Liver (tissue), 9 donors: ENCODE data around the gene METTL5. TPM values are rescaled to one million over a fixed set of nuclear protein-coding genes. Genes with fewer than 3 reads are reported as not detected.

Experiments used
- DNase-seq: peaks from one replicate; pipeline ENCODE4 v3.0.0-alpha.2; 2017; ENCODE audit warnings: low spot score
- H3K27ac ChIP-seq, 2 donors: one replicate each; pipeline ENCODE4 v1.7.0; 2013; ENCODE audit warnings: inconsistent platforms in 2 of 2, low read length in 2 of 2, control low read depth in 1 of 2, low read depth in 1 of 2, mild to moderate bottlenecking in 1 of 2
- H3K27me3 ChIP-seq, 4 donors: one replicate each; pipeline versions ENCODE4 v1.6.1 to v1.7.0; 2013; ENCODE audit warnings: low read length in 3 of 4, inconsistent platforms in 1 of 4, mild to moderate bottlenecking in 1 of 4, moderate library complexity in 1 of 4; ENCODE audit not compliant: control insufficient read depth in 4 of 4, insufficient read depth in 4 of 4
- H3K36me3 ChIP-seq, 4 donors: one replicate each; pipeline versions ENCODE4 v1.6.1 to v1.7.0; 2013; ENCODE audit warnings: low read length in 3 of 4, mild to moderate bottlenecking in 3 of 4, low read depth in 1 of 4, moderate library complexity in 1 of 4; ENCODE audit not compliant: control insufficient read depth in 4 of 4, insufficient read depth in 3 of 4
- H3K4me1 ChIP-seq, 4 donors: one replicate each; pipeline versions ENCODE4 v1.6.1 to v1.7.0; 2013; ENCODE audit warnings: low read length in 3 of 4, mild to moderate bottlenecking in 3 of 4, moderate library complexity in 1 of 4; ENCODE audit not compliant: control insufficient read depth in 4 of 4, insufficient read depth in 4 of 4
- H3K4me3 ChIP-seq, 3 donors: one replicate each; pipeline versions ENCODE4 v1.6.1 to v1.7.0; 2013; ENCODE audit warnings: low read length in 3 of 3, control low read depth in 1 of 3, low read depth in 1 of 3, mild to moderate bottlenecking in 1 of 3
- H3K9ac ChIP-seq, 2 donors: one replicate each; pipeline ENCODE4 v1.7.0; 2013; ENCODE audit warnings: low read length in 2 of 2, mild to moderate bottlenecking in 2 of 2, moderate library complexity in 2 of 2, control low read depth in 1 of 2, low read depth in 1 of 2
- H3K9me3 ChIP-seq, 4 donors: one replicate each; pipeline versions ENCODE4 v1.6.1 to v1.7.0; 2013; ENCODE audit warnings: low read length in 3 of 4; ENCODE audit not compliant: control insufficient read depth in 4 of 4
- EGR1 ChIP-seq, 2 donors: IDR thresholded peaks; 2 replicates each; pipeline ENCODE4 v1.6.1; 2016 to 2018; ENCODE audit warnings: antibody characterized with exemption in 2 of 2, low read depth in 2 of 2
- FOXA1 ChIP-seq: IDR thresholded peaks from 2 replicates; pipeline ENCODE4 v1.6.1; 2016; ENCODE audit warnings: antibody characterized with exemption
- FOXA2 ChIP-seq: IDR thresholded peaks from 2 replicates; pipeline ENCODE4 v1.6.1; 2016; ENCODE audit warnings: antibody characterized with exemption
- HNF4A ChIP-seq, 2 donors: conservative IDR thresholded peaks; 2 replicates each; pipeline ENCODE4 v1.6.1; 2016; ENCODE audit warnings: antibody characterized with exemption in 2 of 2, mild to moderate bottlenecking in 2 of 2
- HNF4G ChIP-seq: IDR thresholded peaks from 2 replicates; pipeline ENCODE4 v1.6.1; 2016; ENCODE audit warnings: antibody characterized with exemption
- JUND ChIP-seq, 2 donors: IDR thresholded peaks; 2 replicates each; pipeline ENCODE4 v1.6.1; 2016; ENCODE audit warnings: antibody characterized with exemption in 2 of 2
- NR2F2 ChIP-seq: IDR thresholded peaks from 2 replicates; pipeline ENCODE4 v1.6.1; 2016; ENCODE audit warnings: antibody characterized with exemption
- RAD21 ChIP-seq, 2 donors: IDR thresholded peaks; 2 replicates each; pipeline ENCODE4 v1.6.1; 2016; ENCODE audit warnings: antibody characterized with exemption in 2 of 2, mild to moderate bottlenecking in 2 of 2
- SP1 ChIP-seq: IDR thresholded peaks from 2 replicates; pipeline ENCODE4 v1.6.1; 2018; ENCODE audit warnings: antibody characterized with exemption, mild to moderate bottlenecking
- TAF1 ChIP-seq: conservative IDR thresholded peaks from 2 replicates; pipeline ENCODE4 v1.6.1; 2016; ENCODE audit warnings: antibody characterized with exemption, mild to moderate bottlenecking
- YY1 ChIP-seq: IDR thresholded peaks from 2 replicates; pipeline ENCODE4 v1.6.1; 2016; ENCODE audit warnings: antibody characterized with exemption, mild to moderate bottlenecking
- WGBS: extraction: QIAGEN DNeasy Blood & Tissue Kit; methylation state at CpG from one replicate; pipeline ENCODE4 v1.1.7; 2013; 5-methylcytosine and 5-hydroxymethylcytosine counted together
- polyA plus RNA-seq, 2 donors: library from polyadenylated mRNA; stranded (reverse) in 1 of 2; unstranded in 1 of 2; fragments of 200-250 nt in 1 of 2; fragments of >200 nt in 1 of 2; fragmentation: Nextera tagmentation in 1 of 2; extraction: Ambion mirVana in 1 of 2; gene quantifications; one replicate each; pipeline versions ENCODE4 v1.2.1 to v1.2.3, GENCODE V29; 2013 to 2015
- total RNA-seq, 2 donors: library from RNA; depleted of rRNA; stranded (reverse); fragments of >200 nt; gene quantifications; one replicate each; pipeline ENCODE4 v1.2.3, GENCODE V29; 2014
- TF ChIP-seq, protein P1 (sequence below): IDR thresholded peaks from 2 replicates; pipeline ENCODE4 v1.6.1; 2016; ENCODE audit warnings: antibody characterized with exemption, mild to moderate bottlenecking
- TF ChIP-seq, protein P2 (sequence below): fragments of 150-350 bp; IDR thresholded peaks from 2 replicates; pipeline ENCODE4 v1.5.1; 2017; ENCODE audit warnings: improper control_type of control experiment, low read depth, low read length; ENCODE audit not compliant: missing input control
- TF ChIP-seq, protein P3 (sequence below): IDR thresholded peaks from 2 replicates; pipeline ENCODE4 v1.6.1; 2016; ENCODE audit warnings: antibody characterized with exemption
- TF ChIP-seq, protein P4 (sequence below): IDR thresholded peaks from 2 replicates; pipeline ENCODE4 v1.6.1; 2016; ENCODE audit warnings: antibody characterized with exemption
- TF ChIP-seq, protein P5 (sequence below): IDR thresholded peaks from 2 replicates; pipeline ENCODE4 v1.6.1; 2016; ENCODE audit warnings: antibody characterized with exemption
- donor health status: healthy.
- donor health status: healthy.
- donor health status: healthy.
- donor health status: healthy.
- donor health status: healthy.

METTL5 gene
- total and polyA plus RNA-seq, 4 donors, result 15.4 to 35.6 (median 22.8) TPM

DNA sequence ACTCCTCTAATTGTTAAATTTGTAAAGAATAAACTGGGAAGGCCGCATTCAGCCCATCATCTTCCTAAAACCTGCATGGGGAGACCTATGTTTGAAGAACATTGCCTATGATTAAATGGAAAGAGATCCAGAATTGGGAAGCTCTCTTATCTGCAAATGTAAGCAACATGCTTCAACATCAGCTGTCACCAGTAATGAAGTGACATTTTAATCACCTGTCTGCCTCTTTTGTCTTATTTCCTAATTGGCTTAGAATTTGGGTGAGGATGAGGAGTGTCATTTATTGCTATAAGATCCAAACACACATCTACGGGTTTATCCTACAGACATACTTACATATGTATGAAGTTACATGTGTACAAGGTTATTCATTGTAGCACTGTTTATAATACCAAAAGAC is 52.1 kb downstream of the METTL5 start (continued):
- TF ChIP-seq HNF4A (conservative IDR thresholded peaks at IDR 0.05), result no peak
- TF ChIP-seq EGR1 (IDR thresholded peaks at IDR 0.05; ENCODE audit: low read depth in 2 of 2), result no peak

DNA sequence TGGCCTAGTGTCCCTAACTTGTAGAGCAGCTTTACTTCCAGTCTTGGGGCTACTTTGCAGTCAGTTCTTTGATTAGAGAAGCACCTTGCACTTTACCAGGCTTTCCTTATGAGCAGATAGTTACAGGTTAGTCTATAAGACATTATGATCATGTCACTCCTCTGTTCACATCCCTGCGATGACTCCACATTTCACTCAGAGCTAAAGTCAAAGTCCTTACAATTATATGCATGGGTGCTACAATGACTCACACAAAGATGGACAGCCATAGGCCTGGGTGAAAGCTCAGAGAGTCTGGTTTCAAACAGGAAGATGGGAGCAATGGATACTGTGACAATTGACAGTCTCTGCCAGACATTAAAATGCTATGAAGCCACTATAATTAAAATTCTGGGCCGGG is 53.1 kb downstream of the METTL5 start:
- WGBS, result 95% methylated on average over 2 of the region's 2 CpGs
- Histone ChIP-seq H3K36me3 (no peaks in the 10 kb centered on the region), H3K9ac (no peak overlapping the region), H3K27ac (no peak overlapping the region), H3K4me1 (peaks cover 4 to 13% (median 7%) of the 10 kb centered on the region in 4 donors), H3K9me3 (no peaks in the 10 kb centered on the region), H3K4me3 (no peak overlapping the region), H3K27me3 (no peaks in the 10 kb centered on the region)
- DNase-seq, result no peak
- no peak for TF ChIP-seq HNF4G
- no peak for TF ChIP-seq FOXA1
- TF ChIP-seq YY1, result no peak
- TF ChIP-seq, protein P1, sequence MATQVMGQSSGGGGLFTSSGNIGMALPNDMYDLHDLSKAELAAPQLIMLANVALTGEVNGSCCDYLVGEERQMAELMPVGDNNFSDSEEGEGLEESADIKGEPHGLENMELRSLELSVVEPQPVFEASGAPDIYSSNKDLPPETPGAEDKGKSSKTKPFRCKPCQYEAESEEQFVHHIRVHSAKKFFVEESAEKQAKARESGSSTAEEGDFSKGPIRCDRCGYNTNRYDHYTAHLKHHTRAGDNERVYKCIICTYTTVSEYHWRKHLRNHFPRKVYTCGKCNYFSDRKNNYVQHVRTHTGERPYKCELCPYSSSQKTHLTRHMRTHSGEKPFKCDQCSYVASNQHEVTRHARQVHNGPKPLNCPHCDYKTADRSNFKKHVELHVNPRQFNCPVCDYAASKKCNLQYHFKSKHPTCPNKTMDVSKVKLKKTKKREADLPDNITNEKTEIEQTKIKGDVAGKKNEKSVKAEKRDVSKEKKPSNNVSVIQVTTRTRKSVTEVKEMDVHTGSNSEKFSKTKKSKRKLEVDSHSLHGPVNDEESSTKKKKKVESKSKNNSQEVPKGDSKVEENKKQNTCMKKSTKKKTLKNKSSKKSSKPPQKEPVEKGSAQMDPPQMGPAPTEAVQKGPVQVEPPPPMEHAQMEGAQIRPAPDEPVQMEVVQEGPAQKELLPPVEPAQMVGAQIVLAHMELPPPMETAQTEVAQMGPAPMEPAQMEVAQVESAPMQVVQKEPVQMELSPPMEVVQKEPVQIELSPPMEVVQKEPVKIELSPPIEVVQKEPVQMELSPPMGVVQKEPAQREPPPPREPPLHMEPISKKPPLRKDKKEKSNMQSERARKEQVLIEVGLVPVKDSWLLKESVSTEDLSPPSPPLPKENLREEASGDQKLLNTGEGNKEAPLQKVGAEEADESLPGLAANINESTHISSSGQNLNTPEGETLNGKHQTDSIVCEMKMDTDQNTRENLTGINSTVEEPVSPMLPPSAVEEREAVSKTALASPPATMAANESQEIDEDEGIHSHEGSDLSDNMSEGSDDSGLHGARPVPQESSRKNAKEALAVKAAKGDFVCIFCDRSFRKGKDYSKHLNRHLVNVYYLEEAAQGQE, result no peak
- TF ChIP-seq, protein P2, sequence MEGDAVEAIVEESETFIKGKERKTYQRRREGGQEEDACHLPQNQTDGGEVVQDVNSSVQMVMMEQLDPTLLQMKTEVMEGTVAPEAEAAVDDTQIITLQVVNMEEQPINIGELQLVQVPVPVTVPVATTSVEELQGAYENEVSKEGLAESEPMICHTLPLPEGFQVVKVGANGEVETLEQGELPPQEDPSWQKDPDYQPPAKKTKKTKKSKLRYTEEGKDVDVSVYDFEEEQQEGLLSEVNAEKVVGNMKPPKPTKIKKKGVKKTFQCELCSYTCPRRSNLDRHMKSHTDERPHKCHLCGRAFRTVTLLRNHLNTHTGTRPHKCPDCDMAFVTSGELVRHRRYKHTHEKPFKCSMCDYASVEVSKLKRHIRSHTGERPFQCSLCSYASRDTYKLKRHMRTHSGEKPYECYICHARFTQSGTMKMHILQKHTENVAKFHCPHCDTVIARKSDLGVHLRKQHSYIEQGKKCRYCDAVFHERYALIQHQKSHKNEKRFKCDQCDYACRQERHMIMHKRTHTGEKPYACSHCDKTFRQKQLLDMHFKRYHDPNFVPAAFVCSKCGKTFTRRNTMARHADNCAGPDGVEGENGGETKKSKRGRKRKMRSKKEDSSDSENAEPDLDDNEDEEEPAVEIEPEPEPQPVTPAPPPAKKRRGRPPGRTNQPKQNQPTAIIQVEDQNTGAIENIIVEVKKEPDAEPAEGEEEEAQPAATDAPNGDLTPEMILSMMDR, result no peak
- no peak for TF ChIP-seq TAF1
- TF ChIP-seq FOXA2, result no peak
- TF ChIP-seq RAD21 (IDR thresholded peaks at IDR 0.05), result no peak

DNA sequence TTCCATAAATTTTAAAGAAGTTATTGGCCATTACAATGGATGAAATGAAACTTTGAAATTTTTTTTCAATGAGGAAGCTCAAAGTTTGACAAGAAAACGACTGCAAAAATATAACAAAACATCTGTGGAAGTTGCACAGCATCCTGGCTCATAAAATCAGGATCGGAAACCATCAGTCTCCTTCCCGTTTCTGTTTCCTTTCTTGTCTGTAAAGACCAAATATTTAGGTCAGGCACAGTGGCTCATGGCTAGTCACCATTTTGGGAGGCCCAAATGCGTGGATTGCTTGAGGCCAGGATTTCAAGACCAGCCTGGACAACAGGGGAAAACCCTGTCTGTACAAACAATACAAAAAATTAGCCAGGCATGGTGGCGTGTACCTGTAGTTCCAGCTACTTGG is 53.7 kb downstream of the METTL5 start:
- TF ChIP-seq, protein P3, sequence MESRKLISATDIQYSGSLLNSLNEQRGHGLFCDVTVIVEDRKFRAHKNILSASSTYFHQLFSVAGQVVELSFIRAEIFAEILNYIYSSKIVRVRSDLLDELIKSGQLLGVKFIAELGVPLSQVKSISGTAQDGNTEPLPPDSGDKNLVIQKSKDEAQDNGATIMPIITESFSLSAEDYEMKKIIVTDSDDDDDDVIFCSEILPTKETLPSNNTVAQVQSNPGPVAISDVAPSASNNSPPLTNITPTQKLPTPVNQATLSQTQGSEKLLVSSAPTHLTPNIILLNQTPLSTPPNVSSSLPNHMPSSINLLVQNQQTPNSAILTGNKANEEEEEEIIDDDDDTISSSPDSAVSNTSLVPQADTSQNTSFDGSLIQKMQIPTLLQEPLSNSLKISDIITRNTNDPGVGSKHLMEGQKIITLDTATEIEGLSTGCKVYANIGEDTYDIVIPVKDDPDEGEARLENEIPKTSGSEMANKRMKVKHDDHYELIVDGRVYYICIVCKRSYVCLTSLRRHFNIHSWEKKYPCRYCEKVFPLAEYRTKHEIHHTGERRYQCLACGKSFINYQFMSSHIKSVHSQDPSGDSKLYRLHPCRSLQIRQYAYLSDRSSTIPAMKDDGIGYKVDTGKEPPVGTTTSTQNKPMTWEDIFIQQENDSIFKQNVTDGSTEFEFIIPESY, result no peak
- no peak for TF ChIP-seq FOXA1
- TF ChIP-seq, protein P4, sequence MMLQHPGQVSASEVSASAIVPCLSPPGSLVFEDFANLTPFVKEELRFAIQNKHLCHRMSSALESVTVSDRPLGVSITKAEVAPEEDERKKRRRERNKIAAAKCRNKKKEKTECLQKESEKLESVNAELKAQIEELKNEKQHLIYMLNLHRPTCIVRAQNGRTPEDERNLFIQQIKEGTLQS, result no peak
- TF ChIP-seq, protein P2, result no peak
- no peak for TF ChIP-seq NR2F2
- no peak for TF ChIP-seq TAF1
- no peak for TF ChIP-seq EGR1 (IDR thresholded peaks at IDR 0.05; ENCODE audit: low read depth in 2 of 2)
- no peak for TF ChIP-seq FOXA2
- TF ChIP-seq, protein P1, result no peak
- no peak for TF ChIP-seq RAD21 (IDR thresholded peaks at IDR 0.05)
- TF ChIP-seq JUND (IDR thresholded peaks at IDR 0.05), result no peak
- TF ChIP-seq YY1, result no peak
- no peak for TF ChIP-seq SP1
- TF ChIP-seq HNF4A (conservative IDR thresholded peaks at IDR 0.05), result no peak
- TF ChIP-seq, protein P5, sequence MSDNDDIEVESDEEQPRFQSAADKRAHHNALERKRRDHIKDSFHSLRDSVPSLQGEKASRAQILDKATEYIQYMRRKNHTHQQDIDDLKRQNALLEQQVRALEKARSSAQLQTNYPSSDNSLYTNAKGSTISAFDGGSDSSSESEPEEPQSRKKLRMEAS, result no peak
- no peak overlapping the region for H3K27ac ChIP-seq
- no peaks in the 10 kb centered on the region for H3K9me3 ChIP-seq
- 86% methylated on average over 5 of the region's 5 CpGs for WGBS
- H3K27me3 ChIP-seq, result no peaks in the 10 kb centered on the region
- no peaks in the 10 kb centered on the region for H3K36me3 ChIP-seq
- no peak overlapping the region for H3K9ac ChIP-seq
- H3K4me3 ChIP-seq, result no peak overlapping the region
- peaks cover 4 to 13% (median 7%) of the 10 kb centered on the region in 4 donors for H3K4me1 ChIP-seq
- DNase-seq, result no peak
